ENCODE results near the gene CYTIP.

DNA sequence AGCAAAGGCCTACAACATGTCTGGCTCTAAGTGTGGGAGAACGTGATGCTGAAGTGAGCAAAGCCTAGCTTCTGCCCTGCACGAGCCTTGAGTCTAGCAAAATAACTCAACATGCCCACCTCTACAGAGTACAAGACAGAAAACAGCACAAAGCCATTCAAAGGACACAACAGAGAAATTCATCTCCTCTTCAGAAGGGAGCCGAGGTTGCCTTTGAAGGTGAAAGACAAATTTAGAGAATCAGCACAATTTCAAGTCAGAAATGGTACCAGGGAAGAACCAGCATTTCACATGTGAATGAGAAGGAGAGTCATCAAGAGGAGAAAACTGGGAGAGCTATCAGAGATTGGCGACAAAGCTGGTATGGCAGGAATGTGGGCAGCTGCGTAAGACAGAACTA lies 21.7 kb upstream of the CYTIP start:
- TF ChIP-seq PREB (CRISPR knock-in tag; IDR thresholded peaks at IDR 0.05; ENCODE audit: borderline replicate concordance), result no peak
- TF ChIP-seq, protein P1, sequence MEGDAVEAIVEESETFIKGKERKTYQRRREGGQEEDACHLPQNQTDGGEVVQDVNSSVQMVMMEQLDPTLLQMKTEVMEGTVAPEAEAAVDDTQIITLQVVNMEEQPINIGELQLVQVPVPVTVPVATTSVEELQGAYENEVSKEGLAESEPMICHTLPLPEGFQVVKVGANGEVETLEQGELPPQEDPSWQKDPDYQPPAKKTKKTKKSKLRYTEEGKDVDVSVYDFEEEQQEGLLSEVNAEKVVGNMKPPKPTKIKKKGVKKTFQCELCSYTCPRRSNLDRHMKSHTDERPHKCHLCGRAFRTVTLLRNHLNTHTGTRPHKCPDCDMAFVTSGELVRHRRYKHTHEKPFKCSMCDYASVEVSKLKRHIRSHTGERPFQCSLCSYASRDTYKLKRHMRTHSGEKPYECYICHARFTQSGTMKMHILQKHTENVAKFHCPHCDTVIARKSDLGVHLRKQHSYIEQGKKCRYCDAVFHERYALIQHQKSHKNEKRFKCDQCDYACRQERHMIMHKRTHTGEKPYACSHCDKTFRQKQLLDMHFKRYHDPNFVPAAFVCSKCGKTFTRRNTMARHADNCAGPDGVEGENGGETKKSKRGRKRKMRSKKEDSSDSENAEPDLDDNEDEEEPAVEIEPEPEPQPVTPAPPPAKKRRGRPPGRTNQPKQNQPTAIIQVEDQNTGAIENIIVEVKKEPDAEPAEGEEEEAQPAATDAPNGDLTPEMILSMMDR (IDR thresholded peaks at IDR 0.05), result no peak
- TF ChIP-seq, protein P2, sequence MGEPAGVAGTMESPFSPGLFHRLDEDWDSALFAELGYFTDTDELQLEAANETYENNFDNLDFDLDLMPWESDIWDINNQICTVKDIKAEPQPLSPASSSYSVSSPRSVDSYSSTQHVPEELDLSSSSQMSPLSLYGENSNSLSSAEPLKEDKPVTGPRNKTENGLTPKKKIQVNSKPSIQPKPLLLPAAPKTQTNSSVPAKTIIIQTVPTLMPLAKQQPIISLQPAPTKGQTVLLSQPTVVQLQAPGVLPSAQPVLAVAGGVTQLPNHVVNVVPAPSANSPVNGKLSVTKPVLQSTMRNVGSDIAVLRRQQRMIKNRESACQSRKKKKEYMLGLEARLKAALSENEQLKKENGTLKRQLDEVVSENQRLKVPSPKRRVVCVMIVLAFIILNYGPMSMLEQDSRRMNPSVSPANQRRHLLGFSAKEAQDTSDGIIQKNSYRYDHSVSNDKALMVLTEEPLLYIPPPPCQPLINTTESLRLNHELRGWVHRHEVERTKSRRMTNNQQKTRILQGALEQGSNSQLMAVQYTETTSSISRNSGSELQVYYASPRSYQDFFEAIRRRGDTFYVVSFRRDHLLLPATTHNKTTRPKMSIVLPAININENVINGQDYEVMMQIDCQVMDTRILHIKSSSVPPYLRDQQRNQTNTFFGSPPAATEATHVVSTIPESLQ (CRISPR knock-in tag; IDR thresholded peaks at IDR 0.05), result no peak
- no peak for TF ChIP-seq USF2 (CRISPR knock-in tag; IDR thresholded peaks at IDR 0.05)
- no peak for TF ChIP-seq ELF4 (CRISPR knock-in tag; IDR thresholded peaks at IDR 0.05; ENCODE audit: low read depth)
- no peak for TF ChIP-seq FOXP1 (CRISPR knock-in tag; IDR thresholded peaks at IDR 0.05; ENCODE audit: borderline replicate concordance)
- TF ChIP-seq TEAD4 (CRISPR knock-in tag; IDR thresholded peaks at IDR 0.05), result no peak
- TF ChIP-seq IRF1 (CRISPR knock-in tag; IDR thresholded peaks at IDR 0.05), result no peak
- TF ChIP-seq KAT7 (CRISPR knock-in tag; IDR thresholded peaks at IDR 0.05; ENCODE audit: borderline replicate concordance), result no peak
